GM18508 (cell line): ENCODE measurements around the gene PCDH9.

ENCODE experiments used
- ATAC-seq: cut with Tn5 transposase; IDR thresholded peaks from one replicate; pipeline ENCODE4 v1.9.1; 2021; ENCODE audit warnings: moderate number of reproducible peaks; ENCODE audit not compliant: insufficient read depth, unreplicated experiment

The PCDH9 gene

DNA sequence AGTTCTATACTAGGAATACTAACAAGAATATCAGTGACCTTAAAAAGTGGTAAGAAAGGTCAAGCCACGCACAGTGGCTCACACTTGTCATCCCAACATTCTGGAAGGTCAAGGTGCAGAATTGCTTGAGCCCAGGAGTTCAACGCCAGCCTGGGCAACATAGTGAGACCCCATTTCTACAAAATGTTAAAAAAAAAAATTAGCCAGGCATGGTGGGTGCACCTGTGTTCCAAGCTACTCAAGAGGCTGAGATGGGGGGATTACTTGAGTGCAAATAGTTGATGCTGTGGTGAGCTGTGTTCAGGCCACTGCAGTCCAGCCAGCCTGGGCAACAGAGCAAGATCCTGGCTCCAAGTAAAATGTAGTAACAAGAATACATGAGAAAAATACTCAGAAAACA is 61.8 kb downstream of the PCDH9 start:
- no peak for ATAC-seq

DNA sequence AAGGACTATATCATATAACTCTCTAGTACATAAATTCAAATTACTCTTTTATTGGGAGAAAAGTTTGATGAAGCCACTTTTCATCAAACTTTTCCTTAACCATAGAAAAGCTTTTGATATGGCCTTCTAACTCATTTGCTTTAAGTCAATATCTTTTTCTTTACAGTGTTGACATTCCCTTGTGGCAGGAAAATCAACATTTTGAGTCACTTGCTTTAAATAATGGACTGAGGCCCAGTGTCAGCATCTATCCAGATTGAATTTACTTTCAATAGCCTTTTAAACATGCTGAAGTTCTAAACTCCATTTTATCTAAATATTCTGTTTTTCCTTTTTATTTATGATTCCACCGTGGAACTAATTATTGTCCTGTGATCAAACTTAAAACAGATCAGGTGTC is 62.7 kb downstream of the PCDH9 start:
- ATAC-seq, result no peak

GRCh38 chr13:67161176-67161575 is 69.0 kb downstream of the PCDH9 start:
- ATAC-seq, result no peak

DNA sequence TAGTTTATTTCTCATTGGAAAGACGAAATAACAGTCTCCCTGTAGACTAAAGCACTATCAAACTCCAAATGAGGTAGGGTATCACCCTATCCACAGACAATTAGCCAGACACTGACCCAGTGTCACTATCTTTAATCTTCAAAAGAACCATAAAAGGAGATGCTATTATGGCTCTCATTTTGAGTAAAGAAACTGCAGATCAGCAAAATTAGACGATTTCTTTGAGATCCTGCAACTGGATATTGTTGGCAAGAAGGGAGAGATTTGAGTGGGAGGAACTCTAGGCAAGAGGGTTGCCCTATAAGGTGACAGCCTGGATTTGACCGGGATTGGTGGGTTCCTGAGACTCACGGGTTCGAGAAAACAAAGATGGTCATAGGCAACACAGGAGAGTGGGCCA is 71.2 kb downstream of the PCDH9 start:
- no peak for ATAC-seq

- no peak for ATAC-seq
These were observed 73.4 kb downstream of the PCDH9 start for GRCh38 chr13:67156723-67157060.

DNA sequence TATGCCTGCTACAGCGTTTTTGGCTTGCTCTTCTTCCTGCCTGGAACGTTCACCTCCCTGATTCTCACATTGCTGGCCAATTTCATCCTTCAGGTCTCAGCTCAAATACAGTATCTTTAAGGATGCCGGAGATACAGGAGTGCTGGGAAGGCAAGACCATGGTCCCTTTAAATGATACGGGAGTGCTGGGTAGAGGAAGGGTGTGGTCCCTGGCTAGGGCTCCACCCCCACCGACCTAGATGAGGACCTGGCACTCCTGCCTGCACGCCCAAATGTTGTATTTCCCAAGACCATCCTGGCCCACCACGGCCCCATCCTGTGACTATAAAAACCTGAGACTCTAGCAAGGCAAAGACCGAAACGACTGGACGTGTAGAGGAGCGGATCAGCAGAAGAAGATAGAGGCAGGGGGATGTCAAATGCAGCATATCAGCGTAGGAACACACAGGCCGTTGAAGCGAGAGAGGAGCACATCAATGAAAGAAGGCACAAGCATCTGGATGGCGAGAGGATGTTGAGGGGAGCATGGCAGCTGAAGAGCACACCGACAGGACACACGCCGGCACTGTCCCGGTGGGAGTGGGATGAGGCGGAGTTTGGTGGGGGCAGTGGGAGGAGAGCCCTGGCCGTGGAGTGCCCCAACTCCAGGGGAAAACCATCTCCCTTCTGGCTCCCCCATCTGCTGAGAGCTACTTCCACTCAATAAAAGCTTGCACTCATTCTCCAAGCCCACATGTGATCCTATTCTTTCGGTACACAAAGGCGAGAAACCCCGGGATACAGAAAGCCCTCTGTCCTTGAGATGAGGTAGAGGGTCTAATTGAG is 74.0 kb downstream of the PCDH9 start:
- no peak for ATAC-seq

DNA sequence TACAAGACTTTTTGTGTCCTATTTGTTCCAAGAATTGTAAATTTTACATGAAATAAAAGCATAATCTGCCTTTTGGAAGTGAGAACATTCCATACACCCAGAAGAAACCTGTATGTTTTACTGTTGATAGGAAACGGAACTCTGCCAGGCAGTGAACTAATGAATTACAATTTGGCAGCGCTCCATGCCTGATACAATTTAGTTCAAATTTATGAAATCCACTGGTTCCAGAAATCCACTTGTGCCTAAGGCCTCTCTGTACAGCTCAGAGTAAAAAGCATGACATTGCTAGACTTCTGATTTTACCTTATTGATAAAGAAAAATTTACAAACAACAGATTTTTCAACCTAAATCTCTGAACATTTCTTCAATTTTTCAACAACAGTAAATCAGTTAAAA is 78.1 kb downstream of the PCDH9 start:
- ATAC-seq, result no peak

DNA sequence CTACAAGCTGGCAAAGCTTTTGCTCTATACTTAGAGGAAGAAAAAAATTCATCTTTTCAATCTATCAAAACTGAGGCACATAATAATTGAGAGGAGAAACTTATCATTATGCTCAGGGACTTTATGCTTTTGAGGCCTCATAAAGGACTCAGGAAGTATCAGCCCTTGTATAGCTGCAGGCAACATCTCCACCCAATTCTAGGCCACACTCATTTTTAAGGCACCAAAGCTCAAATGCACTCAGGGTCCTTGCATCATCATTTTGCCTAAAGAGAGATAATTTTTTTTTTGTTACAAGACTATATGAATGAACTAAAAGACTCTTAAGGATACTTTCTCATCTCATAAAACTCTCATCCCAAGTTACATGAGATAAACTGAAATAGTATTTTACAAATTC is 78.5 kb downstream of the PCDH9 start:
- no peak for ATAC-seq

DNA sequence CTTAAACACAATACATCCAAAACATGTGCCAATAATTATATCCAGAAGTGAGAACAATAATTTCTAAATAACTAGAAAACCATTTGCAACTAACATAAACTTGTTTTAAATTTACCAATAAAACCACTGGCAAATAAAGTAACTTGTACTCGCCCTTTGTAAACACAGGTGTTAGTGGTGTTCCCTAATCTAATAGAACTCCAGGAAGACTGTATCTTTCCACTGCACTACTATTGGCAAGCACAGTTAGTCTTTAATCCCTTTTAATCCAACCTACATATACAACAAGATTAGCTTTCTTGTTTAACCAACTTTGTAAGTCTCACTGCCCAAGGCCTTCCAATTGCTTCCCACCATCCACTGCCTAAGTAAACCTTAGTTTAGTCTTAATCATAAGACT is 79.5 kb downstream of the PCDH9 start:
- ATAC-seq, result no peak

DNA sequence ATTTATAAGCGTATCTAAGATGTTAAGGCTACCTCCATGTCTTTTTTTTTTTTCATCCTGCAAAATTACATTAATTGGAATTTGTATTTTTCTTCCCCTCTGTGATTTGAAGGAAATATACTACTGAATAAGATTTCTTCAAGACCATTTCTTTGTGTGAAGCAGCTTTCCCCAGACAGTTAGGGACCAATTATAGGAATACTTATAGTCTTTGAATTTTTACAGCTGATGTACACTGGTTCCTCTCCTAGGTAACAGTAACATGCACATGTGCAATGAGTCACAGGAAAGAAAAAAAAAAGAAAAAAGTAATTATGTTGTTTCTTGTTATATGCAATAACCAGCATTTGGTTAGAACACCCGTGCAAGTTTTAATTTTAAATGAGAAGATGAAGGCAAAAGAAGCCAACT is 82.0 kb downstream of the PCDH9 start:
- ATAC-seq, result no peak

DNA sequence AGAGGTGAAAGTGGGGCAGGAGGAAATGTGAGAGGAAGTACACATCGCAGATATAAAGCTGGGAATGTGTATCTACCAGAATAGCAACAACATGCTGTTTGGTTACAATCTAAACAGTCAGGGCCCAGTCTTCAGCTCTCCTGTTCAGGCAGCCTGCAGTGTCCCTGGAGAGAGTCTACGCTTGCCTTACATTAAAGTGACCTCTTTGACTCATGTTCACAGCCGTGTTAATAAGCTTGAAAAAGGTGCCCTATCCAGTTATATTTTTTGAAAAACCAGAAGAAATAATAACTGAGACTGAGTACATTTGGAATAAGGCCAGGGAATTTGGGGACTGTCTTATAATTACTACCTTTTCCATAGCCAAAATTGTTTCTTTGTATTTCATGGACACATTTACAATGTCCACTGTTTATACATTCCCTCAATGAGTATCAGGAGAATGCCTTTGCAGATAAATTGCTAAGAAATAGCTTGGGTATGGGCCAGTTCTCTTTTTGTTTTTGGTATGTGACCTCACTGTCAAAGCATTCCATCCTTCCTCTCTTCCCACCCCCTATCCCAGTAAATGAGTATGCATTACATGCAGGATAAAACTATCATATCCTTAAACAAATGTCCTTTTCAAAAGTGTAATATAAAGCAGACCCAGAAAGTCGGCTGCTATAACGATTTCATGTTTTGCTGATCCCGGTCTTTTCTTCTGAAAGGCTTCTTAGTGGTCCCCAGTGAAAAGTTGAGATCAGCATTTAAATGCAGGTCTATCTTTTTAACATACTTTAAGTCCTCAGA is 82.6 kb downstream of the PCDH9 start:
- ATAC-seq, result no peak

DNA sequence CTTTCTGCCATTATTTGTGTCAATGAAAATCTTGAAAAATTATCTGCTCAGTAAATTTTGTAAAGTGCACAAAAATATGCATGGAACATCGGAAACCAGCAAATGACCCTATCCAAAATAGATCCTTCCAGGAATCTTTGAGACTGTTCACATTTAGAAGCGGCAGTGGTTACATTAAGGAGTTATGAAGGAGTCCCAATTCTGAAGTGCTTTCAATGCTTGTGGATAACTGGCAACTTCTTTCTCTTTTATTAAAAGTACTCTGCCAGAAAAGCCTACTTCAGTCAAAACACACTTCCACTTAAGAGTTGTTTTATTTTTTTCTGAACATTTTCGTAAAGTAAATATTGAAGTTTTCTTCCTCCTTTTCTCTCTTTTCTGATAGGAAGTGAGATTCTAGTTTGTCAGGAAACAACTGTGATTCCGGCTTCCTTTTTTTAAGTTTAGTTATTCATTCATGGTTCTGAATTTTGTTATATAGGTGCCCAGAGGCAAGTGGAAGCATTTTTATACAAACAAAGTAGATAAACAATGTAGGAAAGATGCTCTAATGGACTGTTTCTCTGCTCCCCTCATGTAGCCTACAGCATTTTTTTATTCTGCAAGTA is 83.5 kb downstream of the PCDH9 start:
- no peak for ATAC-seq

- ATAC-seq, result no peak
These were observed 84.2 kb downstream of the PCDH9 start for GRCh38 chr13:67145950-67146349.

DNA sequence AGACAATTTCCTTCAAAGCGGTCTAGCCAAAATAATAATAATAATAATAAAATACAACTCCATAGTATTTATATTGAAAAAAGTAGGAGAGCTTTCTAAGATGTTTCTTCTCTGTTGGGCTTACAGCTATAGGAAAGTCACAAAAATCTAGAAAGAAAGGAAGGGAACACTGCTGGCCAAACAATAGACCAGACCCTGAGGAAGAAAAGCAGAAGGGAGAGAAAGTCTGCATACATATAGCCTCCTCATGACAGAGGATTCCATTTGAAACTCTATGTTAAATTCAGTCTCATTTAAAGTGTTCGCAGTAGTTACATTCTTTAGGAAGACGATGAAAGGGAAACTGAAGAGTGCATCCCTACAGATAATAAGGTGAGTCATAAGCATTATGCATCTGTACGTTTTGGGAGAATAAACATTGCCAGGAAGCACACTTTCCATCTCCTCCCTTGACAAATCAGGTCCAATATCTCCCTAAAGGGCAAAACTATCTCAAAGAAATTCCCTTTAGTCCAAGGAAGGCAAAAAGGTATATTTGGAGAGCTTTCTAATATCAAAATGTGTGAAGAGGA is 86.5 kb downstream of the PCDH9 start:
- ATAC-seq, result no peak

- no peak for ATAC-seq
These were observed 90.1 kb downstream of the PCDH9 start for GRCh38 chr13:67140006-67140405.

DNA sequence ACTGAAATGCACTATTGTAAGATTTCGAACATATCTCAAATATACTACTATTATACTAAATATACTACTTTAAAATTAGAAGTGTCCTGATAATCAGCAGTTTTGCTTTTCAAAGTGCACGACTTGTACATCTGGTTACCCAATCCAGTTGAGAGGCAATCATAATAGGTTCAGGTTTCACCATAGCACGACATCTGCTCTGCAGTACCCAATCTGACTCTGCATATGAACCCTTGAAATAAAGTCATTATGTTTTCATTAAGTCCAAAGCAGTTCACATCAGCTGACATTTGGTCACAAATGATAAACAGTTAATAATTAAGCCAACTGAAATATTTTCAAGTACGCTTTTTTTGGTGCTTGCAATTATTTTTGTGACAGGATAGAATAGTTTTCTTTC is 90.6 kb downstream of the PCDH9 start:
- ATAC-seq, result no peak

GRCh38 chr13:67138970-67139369 is 91.2 kb downstream of the PCDH9 start:
- no peak for ATAC-seq

- ATAC-seq, result no peak
These were observed 92.9 kb downstream of the PCDH9 start for GRCh38 chr13:67137044-67137735.

- no peak for ATAC-seq
These were observed 94.0 kb downstream of the PCDH9 start for GRCh38 chr13:67136157-67136556.

DNA sequence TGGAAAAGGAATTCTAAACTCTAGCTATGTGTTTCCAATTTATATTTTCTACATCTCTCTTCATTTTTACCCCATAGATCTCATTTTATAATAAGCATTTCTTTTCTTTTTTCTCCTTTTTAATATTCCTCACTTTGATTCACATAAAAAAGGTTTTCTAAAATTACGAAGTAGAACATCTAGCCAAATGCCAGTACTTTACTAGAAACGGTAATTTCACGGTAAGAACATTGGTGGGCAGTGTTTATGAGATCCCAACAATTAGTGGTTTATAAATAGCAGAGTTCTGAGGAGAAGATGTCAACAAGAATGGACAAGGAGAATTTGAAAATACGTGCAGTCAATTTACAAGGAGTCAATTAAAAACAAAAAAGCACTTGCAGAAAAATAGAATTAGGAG is 94.8 kb downstream of the PCDH9 start:
- no peak for ATAC-seq
